ENCODE results near the gene NCKAP1.

- no peak for TF ChIP-seq CTCF (conservative IDR thresholded peaks at IDR 0.05; ENCODE audit: low read depth, low read length)
- no peak for TF ChIP-seq EZH2 (IDR thresholded peaks at IDR 0.05; ENCODE audit: low read length, unreplicated experiment)
These were observed 170.0 kb downstream of the NCKAP1 start for GRCh38 chr2:182868054-182868796.
